ENCODE results near the gene IGSF9.

GRCh38 chr1:159960721-159961381 lies 15.4 kb upstream of the IGSF9 start:
- no peak for TF ChIP-seq GATA2 (IDR thresholded peaks at IDR 0.05; ENCODE audit: low read depth, low read length)
- no peak for TF ChIP-seq GATA3 (IDR thresholded peaks at IDR 0.05; ENCODE audit: low read depth, low read length)

Data from SH-SY5Y (cell line).